ENCODE data around the gene OR10A6. TPM values are rescaled to one million over a fixed set of nuclear protein-coding genes. Genes with fewer than 3 reads are reported as not detected.

OR10A6 gene
- total and polyA plus RNA-seq, 9 of the 15 experiments (the other 6 are each of a cell fraction or from before 2014, with no cell fraction given), result not detected

- Histone ChIP-seq H2AFZ (ENCODE audit: low read depth, low read length) (no peak overlapping the region), H3K4me1 (replicated peaks in 1 of 2; ENCODE audit: control insufficient read depth in 2 of 2, insufficient read depth in 2 of 2, low read length in 2 of 2) (no peaks in the 10 kb centered on the region), H3K36me3 (ENCODE audit: control insufficient read depth, insufficient read depth, low read length) (no peaks in the 10 kb centered on the region), H3K27me3 (ENCODE audit: control insufficient read depth in 2 of 2, insufficient read depth in 2 of 2, low read length in 2 of 2) (no peaks in the 10 kb centered on the region; a peak in 1 of 5 replicates), H3K4me3 (no peak overlapping the region), H3K9ac (ENCODE audit: insufficient read depth in 1 of 2, low read depth in 2 of 2, low read length in 2 of 2) (no peak overlapping the region), H3K27ac (ENCODE audit: extremely low read depth, low read depth, low read length) (no peak overlapping the region), H3K4me2 (ENCODE audit: insufficient read depth, low read length) (no peak overlapping the region), H3K9me1 (ENCODE audit: control insufficient read depth, insufficient read depth, low read length) (no peaks in the 10 kb centered on the region), H4K20me1 (replicated peaks; ENCODE audit: control insufficient read depth, insufficient read depth, low read length) (no peaks in the 10 kb centered on the region), H3K9me3 (replicated peaks; ENCODE audit: control insufficient read depth, insufficient read depth, low read depth, low read length) (no peaks in the 10 kb centered on the region), H3K79me2 (ENCODE audit: control insufficient read depth, insufficient read depth, low read length) (no peaks in the 10 kb centered on the region)
- CTCF ChIA-PET (ENCODE audit: low intra/inter-chr PET ratio), result no interaction called here
- DNase-seq (ENCODE audit: extremely low read depth in 1 of 4, low spot score in 3 of 4) (no peak), FAIRE-seq (no peak), ATAC-seq (no peak)
- WGBS (ENCODE audit: insufficient coverage, low coverage, missing lambda C conversion rate), result 0% methylated on average over 5 of the region's 5 CpGs
- POLR2A ChIA-PET, result no interaction called here
- TF ChIP-seq MAFK (IDR thresholded peaks at IDR 0.05; ENCODE audit: low read length) (peak; percentile 26; the same call in 1 of the 2 replicates), ZNF316 (IDR thresholded peaks at IDR 0.05) (peak; percentile 70), ZSCAN29 (IDR thresholded peaks at IDR 0.05) (no peak), SAFB (IDR thresholded peaks at IDR 0.05; ENCODE audit: borderline replicate concordance, low read depth, low read length) (no peak), CEBPG (CRISPR knock-in tag; IDR thresholded peaks at IDR 0.05) (no peak), CEBPG (tag; conservative IDR thresholded peaks at IDR 0.05 in 1 of 2, IDR thresholded peaks at IDR 0.05 in 1 of 2) (no peak), FOXJ3 (CRISPR knock-in tag; IDR thresholded peaks at IDR 0.05) (no peak), ZNF778 (CRISPR knock-in tag; IDR thresholded peaks at IDR 0.05) (no peak), C11orf30 (IDR thresholded peaks at IDR 0.05; ENCODE audit: low read depth) (peak; percentile 61), LARP7 (IDR thresholded peaks at IDR 0.05) (no peak), FOSL1 (tag; conservative IDR thresholded peaks at IDR 0.05) (no peak), RNF2 (IDR thresholded peaks at IDR 0.05) (no peak), ARID4B (CRISPR knock-in tag; IDR thresholded peaks at IDR 0.05) (no peak), ETV5 (CRISPR knock-in tag; IDR thresholded peaks at IDR 0.05; ENCODE audit: low read depth) (no peak)
- BruUV-seq (replicated peaks), result no TSS peak
- intact Hi-C loops (cut with micrococcal nuclease) (no loop called here), in situ Hi-C loops (cut with MboI) (no loop called here)
Observed at GRCh38 chr11:7941146-7941545, 10.1 kb upstream of the OR10A6 start.

All from K562 (cell line).